Omental fat pad (tissue), 4 donors: Measurements from ENCODE around the gene LRCH3. TPM values are rescaled to one million over a fixed set of nuclear protein-coding genes. Genes with fewer than 3 reads are reported as not detected.

Experiments
- ATAC-seq: fragments of 150-250 bp; one replicate; pipeline ENCODE4 v1.9.1; 2016; ENCODE audit warnings: mild to moderate bottlenecking, moderate library complexity; ENCODE audit not compliant: low FRiP score
- DNase-seq: peaks from one replicate; pipeline ENCODE4 v3.0.0-alpha.2; 2019; ENCODE audit warnings: low spot score
- total RNA-seq, 4 donors: library from RNA; depleted of rRNA; stranded (reverse); fragments of >200 nt; gene quantifications; one replicate each; pipeline ENCODE4 v1.1.0, GENCODE V29; 2016
- TF ChIP-seq, protein P1 (sequence below), 3 donors: fragments of 450-650 bp; IDR thresholded peaks; one replicate each; pipeline ENCODE4 v1.5.1; 2016 to 2017; ENCODE audit warnings: antibody characterized with exemption in 3 of 3, mild to moderate bottlenecking in 3 of 3, moderate library complexity in 2 of 3

Gene LRCH3
- total RNA-seq, 4 donors from 2014 or later: 34.8 to 70.9 (median 38.0) TPM

DNA sequence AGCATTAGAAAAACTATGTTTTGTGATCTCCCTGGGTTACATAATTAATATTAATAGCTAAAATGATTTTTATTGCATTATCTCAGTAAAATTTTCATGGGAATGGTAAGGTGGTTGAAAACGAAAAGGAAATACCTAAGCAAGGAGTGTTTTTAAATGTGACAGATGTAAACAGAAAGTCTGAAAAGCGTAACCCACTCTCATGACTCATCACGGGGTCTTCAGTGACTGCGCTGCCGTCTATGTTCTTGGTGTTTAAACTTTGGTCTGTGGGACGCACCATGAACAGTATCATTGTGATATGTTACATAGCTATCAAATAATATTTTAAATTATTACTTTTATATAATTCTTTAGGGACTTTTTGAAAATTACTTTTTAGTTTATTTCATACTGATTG, 19.8 kb downstream of the LRCH3 start:
- ATAC-seq (no peak), DNase-seq (no peak)
- TF ChIP-seq, protein P1, sequence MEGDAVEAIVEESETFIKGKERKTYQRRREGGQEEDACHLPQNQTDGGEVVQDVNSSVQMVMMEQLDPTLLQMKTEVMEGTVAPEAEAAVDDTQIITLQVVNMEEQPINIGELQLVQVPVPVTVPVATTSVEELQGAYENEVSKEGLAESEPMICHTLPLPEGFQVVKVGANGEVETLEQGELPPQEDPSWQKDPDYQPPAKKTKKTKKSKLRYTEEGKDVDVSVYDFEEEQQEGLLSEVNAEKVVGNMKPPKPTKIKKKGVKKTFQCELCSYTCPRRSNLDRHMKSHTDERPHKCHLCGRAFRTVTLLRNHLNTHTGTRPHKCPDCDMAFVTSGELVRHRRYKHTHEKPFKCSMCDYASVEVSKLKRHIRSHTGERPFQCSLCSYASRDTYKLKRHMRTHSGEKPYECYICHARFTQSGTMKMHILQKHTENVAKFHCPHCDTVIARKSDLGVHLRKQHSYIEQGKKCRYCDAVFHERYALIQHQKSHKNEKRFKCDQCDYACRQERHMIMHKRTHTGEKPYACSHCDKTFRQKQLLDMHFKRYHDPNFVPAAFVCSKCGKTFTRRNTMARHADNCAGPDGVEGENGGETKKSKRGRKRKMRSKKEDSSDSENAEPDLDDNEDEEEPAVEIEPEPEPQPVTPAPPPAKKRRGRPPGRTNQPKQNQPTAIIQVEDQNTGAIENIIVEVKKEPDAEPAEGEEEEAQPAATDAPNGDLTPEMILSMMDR (IDR thresholded peaks at IDR 0.05): no peak

DNA sequence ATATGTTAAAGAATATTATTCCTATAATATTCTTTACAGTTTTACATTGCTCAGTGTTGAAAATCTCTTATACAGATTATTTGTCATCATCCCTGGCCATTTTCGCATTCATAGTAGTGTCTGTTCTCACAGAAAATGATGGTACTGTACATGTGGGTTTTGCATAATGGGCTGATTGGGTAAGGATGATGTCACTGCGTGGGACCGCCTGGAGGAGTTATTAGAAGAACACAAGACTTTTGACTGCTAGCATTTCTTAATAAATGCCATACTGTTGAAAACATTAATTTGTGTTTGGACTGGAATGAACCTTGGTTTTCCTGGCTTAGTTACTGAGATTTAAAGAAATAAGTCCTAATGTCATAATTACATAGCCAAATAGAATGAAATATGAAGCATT, 20.3 kb downstream of the LRCH3 start:
- DNase-seq (peak; percentile 94), ATAC-seq (peak; percentile 90)
- TF ChIP-seq, protein P1 (IDR thresholded peaks at IDR 0.05): no peak

DNA sequence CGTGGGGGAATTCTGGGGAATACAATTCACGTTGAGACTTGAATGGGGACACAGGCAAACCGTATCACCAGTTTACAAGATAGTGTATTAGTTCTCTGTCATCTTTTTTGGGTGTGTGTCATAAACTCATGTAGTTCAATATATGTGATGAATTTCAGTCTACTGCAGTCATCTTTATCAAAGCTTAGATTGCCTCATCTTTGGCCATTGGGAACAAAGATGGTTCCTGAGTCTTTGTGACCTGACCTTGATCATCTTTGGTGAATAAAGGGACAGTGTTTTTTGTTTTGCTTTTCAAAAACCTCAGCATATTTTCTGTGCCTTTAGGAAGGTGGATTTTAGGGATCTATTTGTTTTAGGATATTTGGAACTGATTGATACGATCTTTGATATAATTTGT, 23.3 kb downstream of the LRCH3 start:
- ATAC-seq: no peak
- DNase-seq: no peak
- TF ChIP-seq, protein P1 (IDR thresholded peaks at IDR 0.05): no peak

DNA sequence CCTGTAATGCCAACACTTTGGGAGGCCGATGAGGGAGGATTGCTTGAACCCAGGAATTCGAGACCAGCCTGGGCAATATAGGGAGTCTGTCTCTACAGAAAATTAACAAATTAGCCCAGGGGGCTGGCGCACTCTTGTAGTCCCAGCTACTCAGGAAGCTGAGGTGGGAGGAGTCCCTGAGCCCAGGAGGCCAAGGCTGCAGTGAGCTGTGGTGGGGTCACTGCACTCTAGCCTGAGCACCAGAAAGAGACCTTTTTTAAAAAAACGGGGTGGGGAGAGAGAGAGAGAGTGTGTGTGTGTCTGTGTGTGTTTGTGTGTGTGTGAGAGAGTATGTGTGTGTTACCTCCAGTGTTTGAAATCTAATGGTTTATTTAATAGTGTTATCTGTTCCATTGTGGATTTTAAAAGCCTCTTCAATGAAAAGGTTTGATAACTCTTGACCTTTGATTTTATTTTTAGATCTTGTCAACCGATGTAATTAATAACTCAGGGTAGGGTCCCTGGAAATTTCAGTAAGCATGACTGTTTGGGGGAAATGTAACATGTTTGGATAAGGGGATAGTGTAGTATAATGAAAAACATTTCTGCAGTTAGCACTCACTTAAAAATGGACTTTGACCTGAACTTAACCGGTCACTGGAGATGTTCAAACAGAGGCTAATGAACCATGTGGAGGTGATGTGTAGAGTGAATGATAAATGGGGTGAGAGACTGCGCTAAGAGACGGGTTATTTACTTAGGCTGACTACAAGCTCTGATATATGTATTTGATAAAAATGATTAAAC, 29.7 kb downstream of the LRCH3 start:
- DNase-seq (no peak), ATAC-seq (no peak)
- TF ChIP-seq, protein P1 (IDR thresholded peaks at IDR 0.05): no peak

DNA sequence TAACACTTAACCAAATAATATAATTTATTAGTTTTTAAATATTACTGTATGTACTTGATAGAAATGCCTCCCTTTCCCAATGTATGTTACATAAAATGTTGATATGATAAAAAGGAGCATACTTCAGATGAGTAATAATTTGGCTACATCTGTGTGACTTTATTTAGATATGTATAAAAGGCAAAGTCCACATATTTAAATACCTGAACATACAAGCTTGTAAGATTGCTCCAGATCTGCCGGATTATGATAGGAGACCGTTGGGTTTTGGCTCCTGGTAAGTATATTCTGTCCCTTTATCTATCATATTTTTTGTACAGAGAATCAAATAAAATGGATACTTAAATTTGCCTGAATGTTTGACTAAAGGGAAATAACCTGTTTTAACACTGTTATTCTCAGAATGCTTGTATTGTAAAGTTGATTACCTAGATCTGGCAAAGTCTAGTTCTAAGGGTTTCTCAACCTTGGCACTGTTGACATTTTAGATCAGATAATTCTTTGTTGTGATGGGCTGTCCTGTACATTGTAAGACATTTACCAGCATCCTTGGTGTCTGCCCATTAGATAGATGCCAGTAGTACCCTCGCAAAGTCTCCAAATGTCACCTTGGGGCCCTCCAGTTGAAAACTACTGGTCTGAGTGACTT, 38.5 kb downstream of the LRCH3 start:
- ATAC-seq (no peak), DNase-seq (no peak)
- TF ChIP-seq, protein P1 (IDR thresholded peaks at IDR 0.05): no peak

DNA sequence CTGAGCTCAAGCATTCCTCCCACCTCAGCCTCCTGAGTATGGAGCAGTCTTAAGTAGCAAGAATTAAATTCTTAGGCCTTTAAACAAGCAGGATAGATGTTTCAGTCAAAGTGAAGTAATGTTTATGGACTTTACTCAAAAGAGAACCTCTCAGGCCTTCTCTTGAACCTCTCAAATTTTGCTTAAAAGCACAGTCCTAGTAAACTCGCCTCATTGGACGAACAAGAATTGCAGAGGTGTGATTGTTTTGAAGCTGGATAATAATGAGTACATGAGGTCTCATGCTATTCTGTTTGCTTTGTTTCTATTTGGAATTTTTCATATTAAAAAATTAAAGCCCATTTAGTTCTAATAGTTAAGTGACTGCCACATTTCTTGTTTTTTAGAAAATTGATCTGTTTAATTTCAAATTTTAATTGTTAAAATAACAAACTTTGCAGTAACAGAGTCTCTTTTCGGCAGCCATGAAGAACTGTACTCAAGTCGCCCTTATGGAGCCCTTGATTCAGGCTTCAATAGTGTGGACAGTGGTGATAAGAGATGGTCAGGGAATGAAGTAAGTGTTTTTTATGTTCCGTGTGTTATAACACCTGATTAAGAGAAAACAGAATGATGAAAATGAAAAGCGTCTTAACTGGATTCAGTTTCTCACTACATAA, 39.4 kb downstream of the LRCH3 start:
- ATAC-seq: no peak
- DNase-seq: no peak
- TF ChIP-seq, protein P1 (IDR thresholded peaks at IDR 0.05): no peak
